ENCODE results near the gene CYP2C8. TPM values are rescaled to one million over a fixed set of nuclear protein-coding genes. Genes with fewer than 3 reads are reported as not detected.
"Not testable (repeated sequence)": the region's sequence is repeated elsewhere in the genome, so short reads cannot be mapped to it uniquely, and the experiment has no call there.

CYP2C8 gene
- total RNA-seq, 2 donors from 2014 or later, result not detected

GRCh38 chr10:95077556-95077955 is 8.3 kb upstream of the CYP2C8 start:
- DNase-seq (ENCODE audit: low spot score) (no peak), ATAC-seq (ENCODE audit: insufficient number of reproducible peaks, low FRiP score, low read depth) (no peak)
- no peak overlapping the region for H3K27ac ChIP-seq
- H3K36me3 ChIP-seq, result no peaks in the 10 kb centered on the region
- no peaks in the 10 kb centered on the region for H3K4me1 ChIP-seq (ENCODE audit: control insufficient read depth in 1 of 2, low read depth in 2 of 2)
- no peaks in the 10 kb centered on the region for H3K27me3 ChIP-seq (replicated peaks; ENCODE audit: insufficient read depth)
- no peak for TF ChIP-seq CTCF (IDR thresholded peaks at IDR 0.05)
- H3K4me3 ChIP-seq, result no peak overlapping the region
- no peaks in the 10 kb centered on the region for H3K9me3 ChIP-seq

GRCh38 chr10:95071107-95071660 is 1.9 kb upstream of the CYP2C8 start:
- Histone ChIP-seq H3K9me3 (no peaks in the 10 kb centered on the region), H3K27ac (no peak overlapping the region), H3K27me3 (replicated peaks; ENCODE audit: insufficient read depth) (no peaks in the 10 kb centered on the region), H3K4me1 (ENCODE audit: control insufficient read depth in 1 of 2, low read depth in 2 of 2) (no peaks in the 10 kb centered on the region), H3K4me3 (no peak overlapping the region), H3K36me3 (no peaks in the 10 kb centered on the region)
- TF ChIP-seq CTCF (IDR thresholded peaks at IDR 0.05), result no peak
- DNase-seq (ENCODE audit: low spot score) (no peak), ATAC-seq (ENCODE audit: insufficient number of reproducible peaks, low FRiP score, low read depth) (no peak)

- ATAC-seq (ENCODE audit: insufficient number of reproducible peaks, low FRiP score, low read depth); H3K9me3 ChIP-seq; H3K4me3 ChIP-seq; H3K36me3 ChIP-seq; H3K27ac ChIP-seq; H3K4me1 ChIP-seq (ENCODE audit: control insufficient read depth in 1 of 2, low read depth in 2 of 2); H3K27me3 ChIP-seq (replicated peaks; ENCODE audit: insufficient read depth); DNase-seq (ENCODE audit: low spot score): not testable (repeated sequence)
Observed at GRCh38 chr10:95064125-95064524, 5.2 kb downstream of the CYP2C8 start.

- Histone ChIP-seq H3K27ac (no peak overlapping the region), H3K4me1 (ENCODE audit: control insufficient read depth in 1 of 2, low read depth in 2 of 2) (no peaks in the 10 kb centered on the region), H3K27me3 (replicated peaks; ENCODE audit: insufficient read depth) (no peaks in the 10 kb centered on the region), H3K9me3 (no peaks in the 10 kb centered on the region), H3K36me3 (no peaks in the 10 kb centered on the region), H3K4me3 (no peak overlapping the region)
- ATAC-seq (ENCODE audit: insufficient number of reproducible peaks, low FRiP score, low read depth) (no peak), DNase-seq (ENCODE audit: low spot score) (no peak)
- TF ChIP-seq CTCF (IDR thresholded peaks at IDR 0.05), result no peak
Observed at GRCh38 chr10:95056744-95057363, 12.4 kb downstream of the CYP2C8 start.

- Histone ChIP-seq H3K4me3 (no peak overlapping the region), H3K9me3 (no peaks in the 10 kb centered on the region), H3K4me1 (ENCODE audit: control insufficient read depth in 1 of 2, low read depth in 2 of 2) (no peaks in the 10 kb centered on the region), H3K27ac (no peak overlapping the region), H3K36me3 (no peaks in the 10 kb centered on the region), H3K27me3 (replicated peaks; ENCODE audit: insufficient read depth) (no peaks in the 10 kb centered on the region)
- ATAC-seq (ENCODE audit: insufficient number of reproducible peaks, low FRiP score, low read depth), result no peak
- no peak for DNase-seq (ENCODE audit: low spot score)
- TF ChIP-seq CTCF (IDR thresholded peaks at IDR 0.05), result no peak
Observed at GRCh38 chr10:95049919-95050318, 19.4 kb downstream of the CYP2C8 start.

GRCh38 chr10:95048206-95048605 is 21.1 kb downstream of the CYP2C8 start:
- Histone ChIP-seq H3K36me3 (no peaks in the 10 kb centered on the region), H3K4me1 (ENCODE audit: control insufficient read depth in 1 of 2, low read depth in 2 of 2) (no peaks in the 10 kb centered on the region), H3K27me3 (replicated peaks; ENCODE audit: insufficient read depth) (no peaks in the 10 kb centered on the region), H3K27ac (no peak overlapping the region), H3K9me3 (no peaks in the 10 kb centered on the region), H3K4me3 (no peak overlapping the region)
- DNase-seq (ENCODE audit: low spot score) (no peak), ATAC-seq (ENCODE audit: insufficient number of reproducible peaks, low FRiP score, low read depth) (no peak)
- no peak for TF ChIP-seq CTCF (IDR thresholded peaks at IDR 0.05)

All from thoracic aorta (tissue), 2 donors.